Retina (tissue), 1 donor: Measurements from ENCODE around the gene NADSYN1.

ENCODE experiments used
- DNase-seq: peaks from one replicate; pipeline ENCODE4 v3.0.0-alpha.2; 2016

NADSYN1 gene

GRCh38 chr11:71434576-71435130 lies 18.4 kb upstream of the NADSYN1 start:
- no peak for DNase-seq

GRCh38 chr11:71435278-71435951 lies 17.6 kb upstream of the NADSYN1 start:
- no peak for DNase-seq

GRCh38 chr11:71436861-71437260 lies 16.1 kb upstream of the NADSYN1 start:
- DNase-seq = no peak

- DNase-seq = no peak
Measured at GRCh38 chr11:71437399-71437798, 15.6 kb upstream of the NADSYN1 start.

GRCh38 chr11:71437879-71438278 lies 15.1 kb upstream of the NADSYN1 start:
- DNase-seq = no peak

GRCh38 chr11:71438650-71439049 lies 14.4 kb upstream of the NADSYN1 start:
- DNase-seq = no peak

- no peak for DNase-seq
Measured at GRCh38 chr11:71440021-71440755, 12.8 kb upstream of the NADSYN1 start.

GRCh38 chr11:71441251-71441650 lies 11.8 kb upstream of the NADSYN1 start:
- no peak for DNase-seq

GRCh38 chr11:71442123-71442522 lies 10.9 kb upstream of the NADSYN1 start:
- DNase-seq = no peak

- DNase-seq = no peak
Measured at GRCh38 chr11:71442880-71443279, 10.1 kb upstream of the NADSYN1 start.

- no peak for DNase-seq
Measured at GRCh38 chr11:71443736-71444445, 9.1 kb upstream of the NADSYN1 start.

- DNase-seq = no peak
Measured at GRCh38 chr11:71444811-71445210, 8.2 kb upstream of the NADSYN1 start.

- DNase-seq = no peak
Measured at GRCh38 chr11:71446150-71446549, 6.9 kb upstream of the NADSYN1 start.

GRCh38 chr11:71446942-71447688 lies 5.9 kb upstream of the NADSYN1 start:
- no peak for DNase-seq

- DNase-seq = peak; percentile 74
Measured at GRCh38 chr11:71447791-71448256, 5.2 kb upstream of the NADSYN1 start.

GRCh38 chr11:71448257-71449171 lies 4.5 kb upstream of the NADSYN1 start, which contains the start of gene DHCR7:
Gene DHCR7, minus strand, starts transcription at chr11:71448393. Its CDS starts 3,441 bp downstream, at chr11:71444952.
- DNase-seq = peak; percentile 95

GRCh38 chr11:71449596-71449995 lies 3.4 kb upstream of the NADSYN1 start:
- no peak for DNase-seq

- no peak for DNase-seq
Measured at GRCh38 chr11:71450507-71450906, 2.5 kb upstream of the NADSYN1 start.

- DNase-seq = no peak
Measured at GRCh38 chr11:71450939-71451338, 2.1 kb upstream of the NADSYN1 start.

GRCh38 chr11:71451596-71452198 lies 1.3 kb upstream of the NADSYN1 start:
- peak; percentile 36 for DNase-seq
